DND-41 (cell line): ENCODE data around the gene PEX11G.

Experiments
- CTCF ChIP-seq: IDR thresholded peaks from 2 replicates; pipeline ENCODE4 v1.5.1; 2012; ENCODE audit warnings: borderline replicate concordance, low read length, moderate library complexity, mild to moderate bottlenecking; ENCODE audit not compliant: poor library complexity, severe bottlenecking; ENCODE audit errors: extremely low read depth
- EZH2 ChIP-seq: IDR thresholded peaks from 3 replicates; pipeline ENCODE4 v1.6.1; 2012; ENCODE audit warnings: borderline replicate concordance, low read depth, mild to moderate bottlenecking, moderate library complexity, low read length, inconsistent platforms; ENCODE audit not compliant: severe bottlenecking

- no peak for TF ChIP-seq CTCF
- TF ChIP-seq EZH2, result no peak
These were observed 39.8 kb upstream of the PEX11G start for GRCh38 chr19:7528522-7529245.
